ENCODE measurements around the gene KYNU. TPM values are rescaled to one million over a fixed set of nuclear protein-coding genes. Genes with fewer than 3 reads are reported as not detected.

The KYNU gene
- total and polyA plus RNA-seq, 2 of the 13 experiments (the other 11 are each of a cell fraction or from before 2014, with no cell fraction given): 21.9 to 68.6 TPM

DNA sequence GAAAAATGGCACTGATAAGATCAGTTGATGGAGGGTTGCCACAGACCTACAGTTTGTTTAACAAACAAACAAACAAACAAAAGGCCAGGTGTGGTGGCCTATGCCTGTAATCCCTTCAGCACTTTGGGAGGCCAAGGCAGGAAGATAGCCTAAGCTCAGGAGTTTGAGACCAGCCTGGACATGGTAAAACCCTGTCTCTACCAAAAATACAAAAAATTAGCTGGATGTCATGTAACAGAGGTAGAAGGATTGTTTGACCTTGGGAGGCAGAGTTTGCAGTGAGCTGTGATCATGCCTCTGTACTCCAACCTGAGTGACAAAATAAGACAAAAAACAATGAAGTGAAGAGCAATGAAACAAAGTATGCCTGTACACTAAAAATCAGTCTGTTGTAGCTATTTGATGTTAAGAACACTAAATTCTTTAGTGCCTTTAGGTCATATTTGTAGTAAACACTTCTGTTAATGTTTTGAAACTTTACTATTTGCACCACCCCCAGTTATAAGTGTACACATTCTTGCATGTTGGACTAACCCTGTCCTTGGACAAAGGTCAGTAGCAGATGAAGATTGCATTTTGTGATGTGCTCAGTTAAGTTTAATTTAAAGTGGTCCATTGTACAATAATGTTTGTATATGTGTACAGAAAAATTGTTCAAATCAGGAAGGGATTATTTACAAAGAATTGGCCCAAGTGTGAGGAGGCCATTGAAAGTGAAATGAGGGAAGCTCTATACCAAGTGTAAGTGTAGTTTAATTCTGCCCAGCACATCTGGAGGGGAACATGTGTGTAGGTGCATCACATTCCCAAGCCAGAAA, 73.9 kb downstream of the KYNU start (continued):
- TF ChIP-seq, protein P1, sequence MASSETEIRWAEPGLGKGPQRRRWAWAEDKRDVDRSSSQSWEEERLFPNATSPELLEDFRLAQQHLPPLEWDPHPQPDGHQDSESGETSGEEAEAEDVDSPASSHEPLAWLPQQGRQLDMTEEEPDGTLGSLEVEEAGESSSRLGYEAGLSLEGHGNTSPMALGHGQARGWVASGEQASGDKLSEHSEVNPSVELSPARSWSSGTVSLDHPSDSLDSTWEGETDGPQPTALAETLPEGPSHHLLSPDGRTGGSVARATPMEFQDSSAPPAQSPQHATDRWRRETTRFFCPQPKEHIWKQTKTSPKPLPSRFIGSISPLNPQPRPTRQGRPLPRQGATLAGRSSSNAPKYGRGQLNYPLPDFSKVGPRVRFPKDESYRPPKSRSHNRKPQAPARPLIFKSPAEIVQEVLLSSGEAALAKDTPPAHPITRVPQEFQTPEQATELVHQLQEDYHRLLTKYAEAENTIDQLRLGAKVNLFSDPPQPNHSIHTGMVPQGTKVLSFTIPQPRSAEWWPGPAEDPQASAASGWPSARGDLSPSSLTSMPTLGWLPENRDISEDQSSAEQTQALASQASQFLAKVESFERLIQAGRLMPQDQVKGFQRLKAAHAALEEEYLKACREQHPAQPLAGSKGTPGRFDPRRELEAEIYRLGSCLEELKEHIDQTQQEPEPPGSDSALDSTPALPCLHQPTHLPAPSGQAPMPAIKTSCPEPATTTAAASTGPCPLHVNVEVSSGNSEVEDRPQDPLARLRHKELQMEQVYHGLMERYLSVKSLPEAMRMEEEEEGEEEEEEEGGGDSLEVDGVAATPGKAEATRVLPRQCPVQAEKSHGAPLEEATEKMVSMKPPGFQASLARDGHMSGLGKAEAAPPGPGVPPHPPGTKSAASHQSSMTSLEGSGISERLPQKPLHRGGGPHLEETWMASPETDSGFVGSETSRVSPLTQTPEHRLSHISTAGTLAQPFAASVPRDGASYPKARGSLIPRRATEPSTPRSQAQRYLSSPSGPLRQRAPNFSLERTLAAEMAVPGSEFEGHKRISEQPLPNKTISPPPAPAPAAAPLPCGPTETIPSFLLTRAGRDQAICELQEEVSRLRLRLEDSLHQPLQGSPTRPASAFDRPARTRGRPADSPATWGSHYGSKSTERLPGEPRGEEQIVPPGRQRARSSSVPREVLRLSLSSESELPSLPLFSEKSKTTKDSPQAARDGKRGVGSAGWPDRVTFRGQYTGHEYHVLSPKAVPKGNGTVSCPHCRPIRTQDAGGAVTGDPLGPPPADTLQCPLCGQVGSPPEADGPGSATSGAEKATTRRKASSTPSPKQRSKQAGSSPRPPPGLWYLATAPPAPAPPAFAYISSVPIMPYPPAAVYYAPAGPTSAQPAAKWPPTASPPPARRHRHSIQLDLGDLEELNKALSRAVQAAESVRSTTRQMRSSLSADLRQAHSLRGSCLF (CRISPR knock-in tag; IDR thresholded peaks at IDR 0.05; ENCODE audit: borderline replicate concordance): no peak
- TF ChIP-seq, protein P2, sequence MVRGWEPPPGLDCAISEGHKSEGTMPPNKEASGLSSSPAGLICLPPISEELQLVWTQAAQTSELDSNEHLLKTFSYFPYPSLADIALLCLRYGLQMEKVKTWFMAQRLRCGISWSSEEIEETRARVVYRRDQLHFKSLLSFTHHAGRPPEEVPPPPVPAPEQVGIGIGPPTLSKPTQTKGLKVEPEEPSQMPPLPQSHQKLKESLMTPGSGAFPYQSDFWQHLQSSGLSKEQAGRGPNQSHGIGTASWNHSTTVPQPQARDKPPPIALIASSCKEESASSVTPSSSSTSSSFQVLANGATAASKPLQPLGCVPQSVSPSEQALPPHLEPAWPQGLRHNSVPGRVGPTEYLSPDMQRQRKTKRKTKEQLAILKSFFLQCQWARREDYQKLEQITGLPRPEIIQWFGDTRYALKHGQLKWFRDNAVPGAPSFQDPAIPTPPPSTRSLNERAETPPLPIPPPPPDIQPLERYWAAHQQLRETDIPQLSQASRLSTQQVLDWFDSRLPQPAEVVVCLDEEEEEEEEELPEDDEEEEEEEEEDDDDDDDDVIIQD (CRISPR knock-in tag; IDR thresholded peaks at IDR 0.05; ENCODE audit: low read depth): peak; percentile 86
- TF ChIP-seq POLR2AphosphoS5 (IDR thresholded peaks at IDR 0.05; ENCODE audit: low read depth, low read length) (no peak), ZNF703 (CRISPR knock-in tag; IDR thresholded peaks at IDR 0.05; ENCODE audit: borderline replicate concordance) (no peak), KDM5B (CRISPR knock-in tag; IDR thresholded peaks at IDR 0.05; ENCODE audit: borderline replicate concordance) (no peak), ZNF616 (CRISPR knock-in tag; IDR thresholded peaks at IDR 0.05; ENCODE audit: low read depth) (no peak), ZNF564 (CRISPR knock-in tag; IDR thresholded peaks at IDR 0.05) (no peak), POLR2G (IDR thresholded peaks at IDR 0.05; ENCODE audit: low read depth, low read length) (no peak), GATA4 (IDR thresholded peaks at IDR 0.05; ENCODE audit: borderline replicate concordance, low read depth) (peak; percentile 68; the same call in 1 of the 2 replicates), SATB2 (CRISPR knock-in tag; IDR thresholded peaks at IDR 0.05) (no peak)
- TF ChIP-seq, protein P3, sequence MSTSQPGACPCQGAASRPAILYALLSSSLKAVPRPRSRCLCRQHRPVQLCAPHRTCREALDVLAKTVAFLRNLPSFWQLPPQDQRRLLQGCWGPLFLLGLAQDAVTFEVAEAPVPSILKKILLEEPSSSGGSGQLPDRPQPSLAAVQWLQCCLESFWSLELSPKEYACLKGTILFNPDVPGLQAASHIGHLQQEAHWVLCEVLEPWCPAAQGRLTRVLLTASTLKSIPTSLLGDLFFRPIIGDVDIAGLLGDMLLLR (CRISPR knock-in tag; IDR thresholded peaks at IDR 0.05): no peak
- TF ChIP-seq, protein P4, sequence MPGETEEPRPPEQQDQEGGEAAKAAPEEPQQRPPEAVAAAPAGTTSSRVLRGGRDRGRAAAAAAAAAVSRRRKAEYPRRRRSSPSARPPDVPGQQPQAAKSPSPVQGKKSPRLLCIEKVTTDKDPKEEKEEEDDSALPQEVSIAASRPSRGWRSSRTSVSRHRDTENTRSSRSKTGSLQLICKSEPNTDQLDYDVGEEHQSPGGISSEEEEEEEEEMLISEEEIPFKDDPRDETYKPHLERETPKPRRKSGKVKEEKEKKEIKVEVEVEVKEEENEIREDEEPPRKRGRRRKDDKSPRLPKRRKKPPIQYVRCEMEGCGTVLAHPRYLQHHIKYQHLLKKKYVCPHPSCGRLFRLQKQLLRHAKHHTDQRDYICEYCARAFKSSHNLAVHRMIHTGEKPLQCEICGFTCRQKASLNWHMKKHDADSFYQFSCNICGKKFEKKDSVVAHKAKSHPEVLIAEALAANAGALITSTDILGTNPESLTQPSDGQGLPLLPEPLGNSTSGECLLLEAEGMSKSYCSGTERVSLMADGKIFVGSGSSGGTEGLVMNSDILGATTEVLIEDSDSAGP (CRISPR knock-in tag; IDR thresholded peaks at IDR 0.05; ENCODE audit: borderline replicate concordance): peak; percentile 46; the same call in 1 of the 2 replicates
- TF ChIP-seq, protein P5, sequence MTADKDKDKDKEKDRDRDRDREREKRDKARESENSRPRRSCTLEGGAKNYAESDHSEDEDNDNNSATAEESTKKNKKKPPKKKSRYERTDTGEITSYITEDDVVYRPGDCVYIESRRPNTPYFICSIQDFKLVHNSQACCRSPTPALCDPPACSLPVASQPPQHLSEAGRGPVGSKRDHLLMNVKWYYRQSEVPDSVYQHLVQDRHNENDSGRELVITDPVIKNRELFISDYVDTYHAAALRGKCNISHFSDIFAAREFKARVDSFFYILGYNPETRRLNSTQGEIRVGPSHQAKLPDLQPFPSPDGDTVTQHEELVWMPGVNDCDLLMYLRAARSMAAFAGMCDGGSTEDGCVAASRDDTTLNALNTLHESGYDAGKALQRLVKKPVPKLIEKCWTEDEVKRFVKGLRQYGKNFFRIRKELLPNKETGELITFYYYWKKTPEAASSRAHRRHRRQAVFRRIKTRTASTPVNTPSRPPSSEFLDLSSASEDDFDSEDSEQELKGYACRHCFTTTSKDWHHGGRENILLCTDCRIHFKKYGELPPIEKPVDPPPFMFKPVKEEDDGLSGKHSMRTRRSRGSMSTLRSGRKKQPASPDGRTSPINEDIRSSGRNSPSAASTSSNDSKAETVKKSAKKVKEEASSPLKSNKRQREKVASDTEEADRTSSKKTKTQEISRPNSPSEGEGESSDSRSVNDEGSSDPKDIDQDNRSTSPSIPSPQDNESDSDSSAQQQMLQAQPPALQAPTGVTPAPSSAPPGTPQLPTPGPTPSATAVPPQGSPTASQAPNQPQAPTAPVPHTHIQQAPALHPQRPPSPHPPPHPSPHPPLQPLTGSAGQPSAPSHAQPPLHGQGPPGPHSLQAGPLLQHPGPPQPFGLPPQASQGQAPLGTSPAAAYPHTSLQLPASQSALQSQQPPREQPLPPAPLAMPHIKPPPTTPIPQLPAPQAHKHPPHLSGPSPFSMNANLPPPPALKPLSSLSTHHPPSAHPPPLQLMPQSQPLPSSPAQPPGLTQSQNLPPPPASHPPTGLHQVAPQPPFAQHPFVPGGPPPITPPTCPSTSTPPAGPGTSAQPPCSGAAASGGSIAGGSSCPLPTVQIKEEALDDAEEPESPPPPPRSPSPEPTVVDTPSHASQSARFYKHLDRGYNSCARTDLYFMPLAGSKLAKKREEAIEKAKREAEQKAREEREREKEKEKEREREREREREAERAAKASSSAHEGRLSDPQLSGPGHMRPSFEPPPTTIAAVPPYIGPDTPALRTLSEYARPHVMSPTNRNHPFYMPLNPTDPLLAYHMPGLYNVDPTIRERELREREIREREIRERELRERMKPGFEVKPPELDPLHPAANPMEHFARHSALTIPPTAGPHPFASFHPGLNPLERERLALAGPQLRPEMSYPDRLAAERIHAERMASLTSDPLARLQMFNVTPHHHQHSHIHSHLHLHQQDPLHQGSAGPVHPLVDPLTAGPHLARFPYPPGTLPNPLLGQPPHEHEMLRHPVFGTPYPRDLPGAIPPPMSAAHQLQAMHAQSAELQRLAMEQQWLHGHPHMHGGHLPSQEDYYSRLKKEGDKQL (CRISPR knock-in tag; IDR thresholded peaks at IDR 0.05; ENCODE audit: low read depth): no peak; the same call in none of the 2 replicates

Measured in HepG2 (cell line).